GM19452 (cell line): ENCODE data around the gene RPS19.
"Not testable (repeated sequence)": the region's sequence is repeated elsewhere in the genome, so short reads cannot be mapped to it uniquely, and the experiment has no call there.

ENCODE experiments used
- ATAC-seq: cut with Tn5 transposase; IDR thresholded peaks from one replicate; pipeline ENCODE4 v1.9.1; 2021; ENCODE audit not compliant: unreplicated experiment

Gene RPS19

DNA sequence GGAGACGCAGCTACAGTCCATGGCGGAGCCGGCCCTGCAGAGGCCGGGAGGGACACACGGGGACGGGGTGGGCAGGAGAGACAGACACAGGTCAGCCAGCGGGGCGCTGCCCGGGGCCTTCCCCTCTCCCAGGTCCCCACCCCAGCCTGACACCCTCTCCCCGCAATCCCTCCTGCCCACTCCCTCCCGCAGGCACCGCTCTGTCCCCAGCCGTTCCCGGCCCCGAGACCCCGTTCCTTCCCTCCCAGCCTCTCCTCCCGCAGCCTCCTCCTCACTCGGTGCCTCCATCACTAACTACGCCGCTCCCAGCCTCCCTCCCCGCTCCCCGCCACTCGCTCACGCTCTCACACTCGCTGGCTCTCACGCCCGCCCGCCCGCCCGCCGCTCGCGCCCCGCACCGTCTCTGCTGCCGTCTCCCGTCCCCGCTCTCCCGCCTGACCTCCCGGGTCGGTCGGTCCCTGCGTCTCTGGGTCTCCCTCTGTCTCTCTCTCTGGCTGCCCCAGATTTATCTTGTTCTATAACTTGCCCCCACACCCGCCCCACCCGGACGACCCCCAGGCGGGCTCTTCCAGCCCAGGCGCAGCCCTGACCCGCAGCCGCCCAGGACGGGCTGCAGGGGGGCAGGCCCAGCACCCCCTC lies 53.0 kb downstream of the RPS19 start:
- ATAC-seq: no peak

DNA sequence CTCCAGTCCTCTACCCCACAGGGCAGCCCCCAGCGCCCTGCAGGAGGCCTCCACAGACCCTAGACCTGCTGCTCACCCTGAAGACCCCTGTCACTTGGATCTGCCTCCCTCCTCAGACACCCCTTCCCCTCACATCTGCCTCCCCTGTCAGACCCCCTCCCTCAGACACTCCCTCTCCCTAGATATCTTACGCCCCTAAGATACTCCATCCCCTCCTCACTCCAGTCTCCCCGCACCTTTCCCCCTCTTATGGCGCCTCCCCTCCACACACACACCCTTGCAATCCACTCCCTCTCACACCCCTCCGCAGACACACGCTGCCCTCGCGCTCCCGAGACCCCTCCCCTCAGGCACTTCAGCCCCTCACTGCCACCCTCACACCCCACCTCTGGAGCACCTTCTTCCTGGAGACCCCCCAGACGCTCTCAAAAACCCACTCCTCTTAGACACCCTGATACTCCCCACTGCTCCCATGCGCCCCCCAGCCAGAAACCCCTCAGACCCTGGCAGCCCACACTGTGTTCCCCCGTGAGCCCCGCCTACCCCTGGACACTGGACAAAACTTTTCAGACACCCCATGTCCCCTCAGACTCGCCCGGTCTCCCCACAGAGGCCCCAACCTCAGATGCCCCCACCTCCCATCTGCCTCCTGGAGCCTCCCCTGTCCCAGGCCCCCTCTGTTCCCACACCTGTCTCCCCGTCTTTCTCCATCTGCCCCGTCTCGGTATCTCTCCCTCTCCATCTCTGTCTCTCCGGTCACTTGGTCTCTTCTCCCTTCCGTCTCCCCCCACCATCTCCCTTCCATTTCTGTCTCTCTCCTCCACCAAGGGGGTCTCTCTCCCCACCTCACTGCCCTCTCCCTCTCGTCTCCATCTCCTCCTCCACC lies 53.7 kb downstream of the RPS19 start:
- no peak for ATAC-seq

DNA sequence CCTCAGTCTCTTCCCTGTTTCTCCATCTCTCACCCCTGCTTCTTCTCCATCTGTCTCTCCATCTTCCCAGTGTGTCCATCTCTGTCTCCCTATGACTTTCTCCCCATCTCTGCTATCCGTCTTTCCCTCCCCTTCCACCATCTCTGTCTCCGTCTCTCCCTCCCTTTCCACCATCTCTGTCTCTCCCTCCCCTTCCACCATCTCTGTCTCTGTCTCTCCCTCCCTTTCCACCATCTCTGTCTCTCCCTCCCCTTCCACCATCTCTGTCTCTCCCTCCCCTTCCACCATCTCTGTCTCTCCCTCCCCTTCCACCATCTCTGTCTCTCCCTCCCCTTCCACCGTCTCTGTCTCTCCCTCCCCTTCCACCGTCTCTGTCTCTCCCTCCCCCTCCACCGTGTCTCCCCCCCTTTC lies 54.4 kb downstream of the RPS19 start:
- not testable (repeated sequence) for ATAC-seq

DNA sequence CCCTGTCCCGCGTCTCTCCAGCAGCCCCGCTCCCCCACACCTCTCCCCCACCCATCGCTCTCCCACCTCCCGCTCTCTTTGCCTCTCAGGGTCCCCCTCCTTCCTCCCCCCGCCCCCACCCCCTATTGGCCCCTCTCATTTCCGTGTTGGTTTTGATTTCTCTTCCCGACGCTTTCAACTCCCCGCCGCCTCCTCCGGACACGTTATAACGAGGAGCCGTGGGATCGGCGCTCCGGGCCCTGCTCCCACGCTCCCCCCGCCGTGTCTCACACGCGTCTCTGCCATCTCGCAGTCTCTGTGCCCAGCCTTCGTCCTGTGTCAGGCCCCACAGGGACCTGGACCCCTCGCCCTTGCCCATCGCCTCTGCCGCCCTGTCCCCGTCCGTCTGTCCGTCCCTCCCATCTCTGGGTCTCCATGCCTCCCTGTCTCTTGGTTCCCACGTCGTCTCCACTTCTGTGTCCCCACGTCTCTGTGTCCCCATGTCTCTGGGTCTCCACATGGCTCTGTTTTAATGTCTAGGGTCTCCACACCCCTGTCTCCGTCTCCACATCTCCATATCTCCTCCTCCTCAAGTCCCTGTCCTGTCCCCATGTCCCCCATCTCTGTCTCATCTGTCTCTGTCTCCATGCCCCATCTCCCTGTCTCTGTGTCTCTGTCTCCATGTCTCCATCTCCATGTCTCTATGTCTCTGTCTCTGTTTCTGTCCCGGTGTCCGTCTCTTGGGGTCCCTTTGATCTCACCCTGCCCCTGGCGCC lies 55.1 kb downstream of the RPS19 start:
- ATAC-seq: no peak

DNA sequence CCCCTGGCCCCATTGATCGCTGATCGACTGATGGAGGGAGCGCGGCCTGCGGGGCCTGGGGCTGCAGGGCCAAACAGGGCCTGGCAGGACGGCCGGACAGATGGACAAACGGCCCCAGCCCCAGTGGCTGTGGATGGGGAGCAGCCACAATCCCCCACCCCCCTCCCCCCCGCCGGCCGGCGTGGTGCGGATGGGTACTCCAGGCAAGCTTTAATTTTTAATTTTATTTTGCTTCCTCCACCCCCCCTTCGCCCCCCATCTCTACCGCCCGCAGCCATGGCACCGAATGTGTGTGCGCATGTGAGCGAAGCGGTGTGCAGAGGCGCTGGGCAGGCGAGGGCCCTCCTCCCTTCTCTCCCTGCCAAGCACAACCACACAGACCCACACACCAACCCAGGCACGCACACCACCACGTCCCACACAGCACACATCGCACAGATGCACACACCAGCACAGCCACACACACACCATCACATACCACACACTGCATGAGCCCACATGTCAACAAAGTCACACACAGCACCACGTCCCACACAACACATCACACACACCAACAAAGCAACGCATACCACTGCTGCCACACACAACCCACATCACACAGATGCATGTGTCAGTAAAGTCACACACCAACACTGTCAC lies 55.8 kb downstream of the RPS19 start:
- ATAC-seq: no peak

DNA sequence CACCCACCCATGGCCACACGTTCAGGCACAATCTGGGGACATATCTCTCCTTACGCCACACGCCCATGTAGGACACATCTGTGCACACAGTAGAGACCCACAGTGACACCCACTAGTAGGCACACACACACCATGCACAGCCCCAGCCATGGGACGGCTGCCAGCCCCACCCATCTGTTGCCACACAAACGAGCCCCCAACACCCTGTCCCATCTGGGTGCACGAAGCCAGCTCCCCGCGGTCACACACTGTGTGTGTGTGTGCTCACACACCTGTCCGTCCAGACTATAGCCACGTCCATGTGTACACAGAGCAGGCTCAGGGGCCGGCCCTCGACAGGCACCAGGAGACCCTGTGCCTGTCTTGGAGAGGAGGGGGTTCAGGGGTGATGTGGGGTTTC lies 57.6 kb downstream of the RPS19 start:
- no peak for ATAC-seq

DNA sequence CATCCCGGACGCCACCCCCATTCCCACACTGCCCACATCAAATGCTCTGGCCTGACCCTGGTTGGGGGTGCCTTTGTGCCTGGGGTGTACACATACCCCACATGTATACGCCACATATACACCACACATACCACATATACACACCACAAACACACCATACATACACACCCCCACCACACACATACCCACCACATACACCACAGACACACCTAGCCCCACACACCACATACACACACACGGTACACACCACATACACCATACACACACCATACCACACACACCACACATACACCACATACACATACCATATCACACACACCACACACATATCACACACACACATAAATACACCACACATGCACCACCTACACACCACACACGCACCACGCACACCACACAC lies 58.0 kb downstream of the RPS19 start:
- ATAC-seq: no peak

DNA sequence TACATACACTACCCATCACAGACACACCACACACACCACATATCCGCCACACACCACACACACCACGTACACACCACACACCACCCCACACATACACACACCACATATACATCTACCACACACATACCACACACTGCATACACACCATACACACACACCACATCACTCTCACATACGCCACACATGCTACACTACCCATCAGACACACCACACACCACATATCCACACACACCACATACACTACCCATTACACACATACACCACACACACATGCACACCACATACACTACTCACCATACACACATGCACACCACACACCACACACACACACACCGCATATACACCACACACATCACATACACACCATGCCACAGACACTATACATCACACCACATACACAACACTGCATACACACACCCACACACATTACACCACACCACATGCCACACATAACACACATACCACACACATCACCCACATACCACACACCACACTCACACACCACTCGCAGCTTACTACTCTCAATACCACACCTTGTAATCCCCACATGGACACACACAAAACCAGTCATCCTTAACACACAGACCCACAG lies 58.7 kb downstream of the RPS19 start:
- no peak for ATAC-seq

DNA sequence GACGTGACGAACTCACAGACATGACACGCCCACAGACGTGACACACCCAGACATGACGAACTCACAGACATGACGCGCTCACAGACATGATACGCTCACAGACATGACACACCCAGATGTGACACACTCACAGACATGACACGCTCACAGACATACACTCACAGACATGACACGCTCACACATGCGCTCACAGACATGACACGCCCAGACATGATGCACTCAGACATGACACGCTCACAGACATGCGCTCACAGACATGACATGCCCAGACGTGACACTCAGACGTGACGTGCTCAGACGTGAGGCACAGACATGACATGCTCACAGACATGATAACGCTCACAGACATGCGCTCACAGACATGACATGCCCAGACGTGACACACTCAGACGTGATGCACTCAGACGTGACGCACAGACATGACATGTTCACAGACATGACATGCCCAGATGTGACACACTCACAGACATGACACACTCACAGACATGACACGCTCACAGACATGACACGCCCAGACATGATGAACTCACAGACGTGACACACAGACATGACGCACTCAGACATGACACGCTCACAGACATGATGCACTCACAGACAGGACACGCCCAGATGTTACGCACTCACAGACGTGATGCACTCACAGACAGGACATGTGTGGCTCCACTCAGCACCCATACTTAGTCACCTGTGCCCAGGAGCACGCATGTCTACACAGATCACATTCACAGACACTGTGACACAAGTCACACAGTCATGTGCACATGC lies 60.1 kb downstream of the RPS19 start:
- ATAC-seq: no peak

DNA sequence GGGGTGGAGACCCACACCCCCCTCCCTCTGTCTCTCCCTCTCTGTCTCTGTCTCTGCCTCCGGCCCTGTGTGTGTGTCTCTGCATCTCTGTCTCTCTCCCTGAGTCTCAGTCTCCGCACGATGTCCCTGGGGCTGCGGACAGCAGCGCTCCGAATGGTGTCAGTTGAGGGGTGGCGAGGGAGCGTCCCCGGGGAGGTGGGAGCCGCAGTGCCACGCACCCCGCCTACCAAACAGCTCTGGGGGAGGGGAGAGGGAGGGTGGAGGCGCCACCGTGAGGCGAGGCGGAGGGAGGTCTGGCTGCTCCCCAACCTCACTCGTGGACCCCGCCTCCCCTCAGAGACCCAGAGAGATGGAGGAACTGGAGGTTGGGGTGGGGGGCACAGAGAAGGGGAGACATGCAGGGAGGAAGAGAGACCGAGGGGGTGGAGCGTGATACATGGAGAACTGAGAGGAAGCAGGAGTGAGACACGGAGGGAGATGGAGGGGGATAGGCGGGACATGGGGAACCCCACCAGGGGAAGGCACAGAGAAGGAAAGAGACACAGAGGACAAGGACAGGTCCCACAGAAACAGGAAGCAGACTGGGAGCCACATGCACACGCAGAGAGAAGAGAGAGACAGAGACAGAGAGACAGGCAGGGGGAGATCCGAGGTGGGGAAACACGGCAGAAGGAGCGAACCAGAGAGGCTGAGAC lies 61.0 kb downstream of the RPS19 start:
- no peak for ATAC-seq

DNA sequence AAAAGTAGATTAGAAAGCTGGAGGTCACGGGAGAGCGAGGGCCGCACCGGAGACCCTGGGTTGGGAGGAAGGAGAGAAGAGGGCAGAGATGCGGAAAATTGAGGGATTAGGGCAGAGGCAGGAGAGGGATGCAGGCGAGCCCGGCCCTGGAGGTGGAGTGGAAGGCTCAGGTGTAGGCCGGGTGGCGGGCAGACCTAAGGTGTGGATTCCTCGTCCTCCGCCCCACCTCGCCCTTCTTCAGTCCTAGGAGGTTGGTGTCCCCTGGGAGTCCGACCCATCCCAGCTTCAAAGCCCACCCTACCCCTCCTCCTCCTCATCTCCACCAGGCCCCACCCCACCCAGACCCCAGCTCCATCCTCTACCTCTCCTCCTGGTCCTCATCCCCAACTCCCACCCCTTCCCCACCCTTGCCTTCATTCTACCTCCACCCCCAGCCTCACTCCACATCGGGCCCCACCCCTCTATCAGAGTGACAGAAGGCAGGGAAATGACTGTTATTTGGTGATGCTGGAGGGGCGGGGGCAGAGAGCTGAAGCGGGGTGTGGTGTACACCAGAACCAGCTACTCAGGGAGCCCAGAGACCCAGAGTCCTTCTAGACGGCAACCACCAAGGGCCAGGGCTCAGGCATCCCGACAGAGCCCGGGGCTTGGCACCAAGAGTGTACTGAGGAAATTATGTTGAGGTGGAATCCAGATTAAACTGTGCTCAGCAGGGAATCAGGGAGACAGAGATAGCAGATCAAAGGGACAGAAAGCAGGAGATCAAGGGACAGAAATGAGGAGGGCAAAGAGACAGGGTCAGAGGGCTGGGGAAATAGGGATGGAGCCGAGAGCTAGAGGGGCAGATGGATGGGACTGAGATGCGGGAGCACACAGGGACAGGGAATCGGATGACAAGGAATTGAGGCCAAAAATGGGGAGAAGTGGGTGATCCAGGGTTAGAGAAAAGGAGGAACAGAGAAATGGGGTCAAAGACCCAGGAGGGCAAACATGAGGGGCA lies 61.8 kb downstream of the RPS19 start:
- no peak for ATAC-seq
